SK-N-SH (cell line): Measurements from ENCODE around the gene GLIS1. TPM values are rescaled to one million over a fixed set of nuclear protein-coding genes. Genes with fewer than 3 reads are reported as not detected.
A peak's percentile ranks its signal among the peaks of the same experiment; 100 is the strongest.

Experiments used
- CTCF ChIA-PET: fragments of 300-600, 350-600 bp; formaldehyde crosslinking; extraction: SDS; loops from one replicate; lab custom pipeline; 2021; lab: Yijun Ruan, JAX
- POLR2A ChIA-PET: fragments of 350-600 bp; sonication (Branson Sonifier 250); formaldehyde crosslinking; extraction: SDS; loops from one replicate; lab custom pipeline; 2020; ENCODE audit warnings: antibody characterized with exemption, inconsistent platforms; lab: Yijun Ruan, JAX
- DNase-seq: peaks from one replicate; pipeline ENCODE4 v3.0.0; 2012
- H2AFZ ChIP-seq: fragments of 200-600 bp; sonication (generic); 2 replicates; pipeline ENCODE4 v1.8.1; 2016; ENCODE audit warnings: antibody characterized with exemption, mild to moderate bottlenecking, low read depth
- H3F3A ChIP-seq: fragments of 200-600 bp; sonication (generic); replicated peaks from 2 replicates; pipeline ENCODE3; 2016; ENCODE audit warnings: antibody characterized with exemption, mild to moderate bottlenecking; ENCODE audit not compliant: insufficient read depth
- H3K27ac ChIP-seq, 2 experiments: fragments of 200-500 bp in 1 of 2; fragments of 200-600 bp in 1 of 2; sonication (Bioruptor generic) in 1 of 2; sonication (generic), shearing (Covaris generic) in 1 of 2; 2 replicates each; pipeline versions ENCODE4 v1.5.1 to v1.6.1; 2014 to 2016; ENCODE audit warnings: low read depth in 2 of 2, inconsistent platforms in 1 of 2, low read length in 1 of 2, mild to moderate bottlenecking in 1 of 2, mixed read lengths in 1 of 2
- H3K27me3 ChIP-seq: fragments of 200-600 bp; sonication (generic), shearing (Covaris generic); 2 replicates; pipeline ENCODE4 v1.6.1; 2016; ENCODE audit warnings: mixed run types; ENCODE audit not compliant: insufficient read depth
- H3K36me3 ChIP-seq, 2 experiments: fragments of 200-500 bp in 1 of 2; fragments of 200-600 bp in 1 of 2; sonication (Bioruptor generic) in 1 of 2; sonication (generic) in 1 of 2; replicated peaks in 1 of 2; 2 replicates each; pipeline versions ENCODE3 to v1.5.1; 2014 to 2016; ENCODE audit warnings: low read length in 1 of 2, mild to moderate bottlenecking in 1 of 2; ENCODE audit not compliant: insufficient read depth in 2 of 2, control insufficient read depth in 1 of 2
- H3K4me1 ChIP-seq, 2 experiments: fragments of 200-500 bp in 1 of 2; fragments of 200-600 bp in 1 of 2; sonication (Bioruptor generic) in 1 of 2; sonication (generic), shearing (Covaris generic) in 1 of 2; 2 replicates each; pipeline versions ENCODE4 v1.5.1 to v1.6.1; 2014 to 2016; ENCODE audit warnings: low read depth in 1 of 2, low read length in 1 of 2, mixed run types in 1 of 2; ENCODE audit not compliant: insufficient read depth in 2 of 2, control insufficient read depth in 1 of 2
- H3K4me2 ChIP-seq: fragments of 200-600 bp; sonication (generic), shearing (Covaris generic); 2 replicates; pipeline ENCODE4 v1.6.1; 2017; ENCODE audit warnings: mixed run types
- H3K4me3 ChIP-seq, 2 experiments: fragments of 200-500 bp in 1 of 2; fragments of 200-600 bp in 1 of 2; sonication (Bioruptor generic) in 1 of 2; sonication (generic), shearing (Covaris generic) in 1 of 2; 2 replicates each; pipeline versions ENCODE4 v1.5.1 to v1.8.1; 2014 to 2016; ENCODE audit warnings: low read depth in 2 of 2, inconsistent platforms in 1 of 2, low read length in 1 of 2, mild to moderate bottlenecking in 1 of 2, mixed read lengths in 1 of 2, moderate library complexity in 1 of 2
- H3K79me2 ChIP-seq: fragments of 200-600 bp; sonication (generic); 2 replicates; pipeline ENCODE4 v1.8.1; 2017; ENCODE audit warnings: mild to moderate bottlenecking; ENCODE audit not compliant: insufficient read depth
- H3K9ac ChIP-seq: fragments of 200-600 bp; sonication (generic); 2 replicates; pipeline ENCODE4 v1.6.1; 2017; ENCODE audit warnings: mixed run types
- H3K9me2 ChIP-seq: fragments of 200-600 bp; sonication (generic); 2 replicates; pipeline ENCODE4 v1.6.1; 2017; ENCODE audit warnings: mixed run types
- H3K9me3 ChIP-seq: fragments of 200-600 bp; sonication (generic); 2 replicates; pipeline ENCODE4 v1.6.1; 2017; ENCODE audit warnings: mixed run types, mild to moderate bottlenecking, moderate library complexity
- H4K20me1 ChIP-seq: fragments of 200-600 bp; sonication (generic); 2 replicates; pipeline ENCODE4 v1.6.1; 2017; ENCODE audit warnings: mild to moderate bottlenecking, mixed run types; ENCODE audit not compliant: insufficient read depth
- EZH2phosphoT487 ChIP-seq: fragments of 200-600 bp; sonication (generic); IDR thresholded peaks from 2 replicates; pipeline ENCODE4 v1.6.1; 2017; ENCODE audit warnings: low read depth, mixed run types, mild to moderate bottlenecking, antibody characterized with exemption, moderate library complexity, borderline replicate concordance
- FOXM1 ChIP-seq: IDR thresholded peaks from 2 replicates; pipeline ENCODE4 v1.4.0; 2012; ENCODE audit warnings: low read depth, mild to moderate bottlenecking
- GABPA ChIP-seq: IDR thresholded peaks from 2 replicates; pipeline ENCODE4 v1.4.0; 2012; ENCODE audit warnings: low read depth, mild to moderate bottlenecking
- GATA2 ChIP-seq: sonication (generic); formaldehyde crosslinking; IDR thresholded peaks from 2 replicates; pipeline ENCODE4 v1.5.0; 2020; ENCODE audit warnings: mild to moderate bottlenecking, missing genetic modification reagents
- MAX ChIP-seq: IDR thresholded peaks from 2 replicates; pipeline ENCODE4 v1.4.0; 2012; ENCODE audit warnings: low read depth
- RAD21 ChIP-seq: IDR thresholded peaks from 2 replicates; pipeline ENCODE4 v1.6.1; 2012; ENCODE audit warnings: mild to moderate bottlenecking, low read length
- RCOR1 ChIP-seq: fragments of 150-350 bp; IDR thresholded peaks from 2 replicates; pipeline ENCODE4 v1.6.1; 2017; ENCODE audit warnings: antibody characterized with exemption, low read length
- REST ChIP-seq: IDR thresholded peaks from 2 replicates; pipeline ENCODE4 v1.6.1; 2012; ENCODE audit warnings: mild to moderate bottlenecking, low read depth, low read length, moderate library complexity
- RXRA ChIP-seq: IDR thresholded peaks from 2 replicates; pipeline ENCODE4 v1.4.0; 2012; ENCODE audit warnings: low read depth, mild to moderate bottlenecking, borderline replicate concordance
- SMC3 ChIP-seq: IDR thresholded peaks from 2 replicates; pipeline ENCODE4 v1.6.1; 2012; ENCODE audit warnings: low read depth, low read length, improper control_type of control experiment
- WGBS: methylation state at CpG from one replicate; pipeline ENCODE4 v1.1.6; 2017; ENCODE audit warnings: low lambda C conversion rate; 5-methylcytosine and 5-hydroxymethylcytosine counted together
- polyA plus RNA-seq, 3 experiments: library from polyadenylated mRNA; depleted of rRNA; stranded (reverse); fragments of >200 nt; gene quantifications; 2 replicates each; pipeline ENCODE4 v1.2.3, GENCODE V29; 2012

Gene GLIS1
- polyA plus RNA-seq, 1 of the 3 experiments (the other 2 are of a cell fraction), result 0.13 TPM

DNA sequence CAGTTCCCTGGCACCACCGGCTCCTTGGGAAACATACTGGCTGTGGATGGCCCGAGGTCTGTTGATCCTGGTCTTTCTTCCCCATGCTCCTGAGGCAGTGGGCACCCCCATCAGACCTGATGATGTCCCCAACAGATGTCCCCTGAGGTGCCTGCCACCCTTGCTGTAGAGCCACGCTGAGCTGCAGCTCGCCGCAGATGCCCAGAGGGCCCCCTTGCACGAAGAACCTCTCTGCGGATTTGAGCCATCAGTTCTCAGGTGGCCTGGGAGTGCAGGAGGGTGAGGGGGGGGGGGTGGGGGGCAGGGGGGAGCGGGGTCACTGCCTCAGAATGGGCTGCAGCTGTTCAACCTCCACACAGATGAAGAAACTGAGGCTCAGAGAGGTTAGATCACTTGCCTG lies 60.9 kb downstream of the GLIS1 start:
- no peaks in the 10 kb centered on the region for H3F3A ChIP-seq
- H3K27me3 ChIP-seq, result no peaks in the 10 kb centered on the region
- H3K9ac ChIP-seq, result no peak overlapping the region
- TF ChIP-seq EZH2phosphoT487, result no peak
- TF ChIP-seq SMC3, result no peak
- no peak for TF ChIP-seq MAX
- TF ChIP-seq REST, result no peak
- no peak for TF ChIP-seq GABPA
- no peak for TF ChIP-seq FOXM1
- TF ChIP-seq RXRA, result no peak
- H4K20me1 ChIP-seq, result no peaks in the 10 kb centered on the region
- no peaks in the 10 kb centered on the region for H3K36me3 ChIP-seq
- no peak overlapping the region for H2AFZ ChIP-seq
- no peak overlapping the region; a peak in 1 of 4 replicates for H3K27ac ChIP-seq
- no peaks in the 10 kb centered on the region for H3K9me2 ChIP-seq
- ChIA-PET POLR2A (no interaction called here), CTCF (interaction anchor here (0.6 to 7.4 kb wide), 4 partner anchors 16 to 192 kb away, joined by 3 to 131 read pairs (median 6); no protein-coding TSS in a partner anchor)
- H3K4me3 ChIP-seq, result no peak overlapping the region
- DNase-seq, result no peak
- no peaks in the 10 kb centered on the region for H3K9me3 ChIP-seq
- peaks cover 0 to 66% of the 10 kb centered on the region in 2 experiments; a peak in 2 of 4 replicates for H3K4me1 ChIP-seq
- H3K4me2 ChIP-seq, result no peak overlapping the region
- WGBS, result no CpG with 5 or more reads among the region's 8 CpGs
- no peaks in the 10 kb centered on the region for H3K79me2 ChIP-seq

DNA sequence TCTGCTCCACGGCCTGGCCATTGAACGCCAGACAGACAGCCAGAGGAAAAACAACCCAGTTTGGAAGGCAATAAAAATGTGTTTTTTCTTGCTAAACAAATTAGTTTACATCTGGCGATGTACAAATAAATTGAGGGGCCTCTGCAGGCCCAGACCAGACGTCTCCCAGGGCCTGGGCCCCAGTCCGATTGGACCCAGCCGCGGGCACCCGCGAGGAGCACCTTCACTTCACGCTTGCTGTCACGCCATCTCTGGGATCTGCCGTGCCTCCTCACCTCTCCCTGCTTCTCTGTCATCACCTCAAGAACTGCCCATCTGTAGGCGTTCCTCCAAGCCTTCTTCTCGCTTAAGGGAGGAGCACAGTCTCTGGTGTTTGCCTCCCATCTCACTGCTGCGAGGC lies 61.5 kb downstream of the GLIS1 start:
- Histone ChIP-seq H3K36me3 (no peaks in the 10 kb centered on the region), H3K9ac (no peak overlapping the region), H3K79me2 (no peaks in the 10 kb centered on the region), H3K27ac (peak overlapping the region in 1 of 2 experiments; percentile 16; a peak in 1 of 4 replicates), H2AFZ (no peak overlapping the region), H3K4me2 (no peak overlapping the region), H3K27me3 (no peaks in the 10 kb centered on the region), H4K20me1 (no peaks in the 10 kb centered on the region), H3F3A (no peaks in the 10 kb centered on the region), H3K4me3 (no peak overlapping the region), H3K9me3 (no peaks in the 10 kb centered on the region), H3K4me1 (peaks cover 0 to 67% of the 10 kb centered on the region in 2 experiments; a peak in 2 of 4 replicates), H3K9me2 (no peaks in the 10 kb centered on the region)
- POLR2A ChIA-PET, result no interaction called here
- 86% methylated on average over 15 of the region's 15 CpGs for WGBS
- TF ChIP-seq RCOR1 (no peak), GATA2 (no peak), RAD21 (no peak)
- CTCF ChIA-PET, result interaction anchor here (2.0 kb wide), 1 partner anchor 191 kb away, joined by 9 read pairs; no protein-coding TSS in a partner anchor
- DNase-seq, result no peak
